ENCODE measurements around the gene FAF2. TPM values are rescaled to one million over a fixed set of nuclear protein-coding genes. Genes with fewer than 3 reads are reported as not detected.

The FAF2 gene
- total RNA-seq, 1 experiment from 2014 or later = 44.4 TPM

GRCh38 chr5:176543428-176544182 lies 95.4 kb downstream of the FAF2 start:
- no CpG with 5 or more reads among the region's 63 CpGs for WGBS (ENCODE audit: extremely low coverage, insufficient read length, low lambda C conversion rate)
- H3K9me3 Mint-ChIP-seq = no peaks in the 10 kb centered on the region
- H3K79me1 ChIP-seq (ENCODE audit: insufficient read depth, low read depth, low read length, poor library complexity, severe bottlenecking) = no peaks in the 10 kb centered on the region
- H3K4ac ChIP-seq (ENCODE audit: low read depth, low read length) = no peak overlapping the region
- peak overlapping the region; percentile 58 to 96 (median 82); a peak in 5 of 7 replicates for H3K27ac Mint-ChIP-seq
- H2BK5ac ChIP-seq (ENCODE audit: insufficient read length, low read length) = no peak overlapping the region
- H2AK5ac ChIP-seq (ENCODE audit: insufficient read length, low read length) = no peak overlapping the region
- H4K5ac ChIP-seq (ENCODE audit: insufficient read length, low read depth, low read length) = no peak overlapping the region
- H4K20me1 ChIP-seq (ENCODE audit: control insufficient read depth, insufficient read depth, insufficient read length) = peaks cover 2% of the 10 kb centered on the region
- H3K23ac ChIP-seq (ENCODE audit: insufficient read length, low read depth, low read length) = no peak overlapping the region
- peaks cover 3% of the 10 kb centered on the region; the same call in 1 of the 2 replicates for H3K27me3 Mint-ChIP-seq (ENCODE audit: low read depth)
- H3K14ac ChIP-seq (ENCODE audit: insufficient read depth, low read length) = no peak overlapping the region
- no peak overlapping the region for H4K8ac ChIP-seq (replicated peaks; ENCODE audit: insufficient read length, low read depth, low read length)
- H2BK12ac ChIP-seq (ENCODE audit: insufficient read length, low read depth, low read length) = no peak overlapping the region
- H2AFZ ChIP-seq (ENCODE audit: low read length) = no peak overlapping the region
- H3K23me2 ChIP-seq (ENCODE audit: insufficient read length, low read depth, low read length, poor library complexity, severe bottlenecking) = peaks cover 12% of the 10 kb centered on the region
- TF ChIP-seq CTCF (conservative IDR thresholded peaks at IDR 0.05) = no peak
- peaks cover 40 to 44% of the 10 kb centered on the region in 2 experiments for H3K4me1 Mint-ChIP-seq
- no peak overlapping the region for H3K18ac ChIP-seq (ENCODE audit: insufficient read length, low read depth, low read length)
- H3K27me3 ChIP-seq (ENCODE audit: insufficient read depth, low read length) = no peaks in the 10 kb centered on the region
- H3T11ph ChIP-seq (ENCODE audit: low read length) = no peak overlapping the region
- no peak overlapping the region for H2BK20ac ChIP-seq (ENCODE audit: low read depth, low read length, poor library complexity, severe bottlenecking)
- H4K91ac ChIP-seq (ENCODE audit: insufficient read length, low read depth, low read length) = no peak overlapping the region
- H3K79me2 ChIP-seq (ENCODE audit: insufficient read depth, low read length) = no peaks in the 10 kb centered on the region
- no peak overlapping the region for H2BK120ac ChIP-seq (ENCODE audit: low read depth, low read length, poor library complexity, severe bottlenecking)
- DNase-seq = peak; percentile 73
- H3K56ac ChIP-seq (ENCODE audit: insufficient read length, low read depth, low read length) = no peak overlapping the region
- H3K9ac ChIP-seq (ENCODE audit: extremely low read depth, insufficient read length, low read length) = peak overlapping the region; percentile 31
- peak overlapping the region; percentile 36 for H3K4me2 ChIP-seq (ENCODE audit: insufficient read depth, insufficient read length, low read length)
- no peak overlapping the region for H3K27ac ChIP-seq (ENCODE audit: insufficient read length, low read depth, low read length)
- H3K4me1 ChIP-seq (ENCODE audit: insufficient read depth, low read length) = peaks cover 13% of the 10 kb centered on the region; the same call in 1 of the 2 replicates
- peaks cover 0 to 2% (median 2%) of the 10 kb centered on the region in 3 experiments; a peak in 3 of 7 replicates for H3K36me3 Mint-ChIP-seq (ENCODE audit: insufficient read depth in 1 of 3, low read depth in 3 of 3)
- no peaks in the 10 kb centered on the region for H3K9me3 ChIP-seq (ENCODE audit: control insufficient read depth, low read depth, low read length)
- H2BK15ac ChIP-seq (ENCODE audit: low read depth, low read length) = no peak overlapping the region
- H3K4me3 Mint-ChIP-seq = peak overlapping the region; percentile 82 to 94

Measured in H9 (cell line).